Amniotic epithelial cell (primary cell): ENCODE data around the gene KRTAP10-3.

ENCODE experiments used
- DNase-seq: peaks from one replicate; pipeline ENCODE4 v3.0.0-alpha.2; 2010; ENCODE audit warnings: low read depth

KRTAP10-3 gene

DNA sequence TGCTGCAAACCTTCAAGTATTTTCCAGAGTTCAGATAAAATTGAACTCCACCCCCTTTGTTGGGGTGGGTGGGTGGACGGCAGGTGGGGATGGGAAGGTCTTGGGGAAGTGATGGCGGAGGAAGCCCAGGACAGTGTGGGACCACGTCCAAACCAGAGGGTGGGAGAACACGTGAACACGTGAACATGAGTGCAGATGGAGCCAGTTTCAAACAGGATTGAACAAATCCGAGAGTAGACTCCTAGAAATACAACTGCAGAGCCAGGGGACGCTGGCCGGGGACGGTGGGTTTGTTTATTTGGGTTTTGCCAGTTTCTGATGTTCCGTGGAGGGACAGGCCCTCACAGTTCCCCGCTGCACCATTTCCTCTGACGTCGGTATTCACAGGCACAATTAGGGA is 10.2 kb downstream of the KRTAP10-3 start:
- no peak for DNase-seq

DNA sequence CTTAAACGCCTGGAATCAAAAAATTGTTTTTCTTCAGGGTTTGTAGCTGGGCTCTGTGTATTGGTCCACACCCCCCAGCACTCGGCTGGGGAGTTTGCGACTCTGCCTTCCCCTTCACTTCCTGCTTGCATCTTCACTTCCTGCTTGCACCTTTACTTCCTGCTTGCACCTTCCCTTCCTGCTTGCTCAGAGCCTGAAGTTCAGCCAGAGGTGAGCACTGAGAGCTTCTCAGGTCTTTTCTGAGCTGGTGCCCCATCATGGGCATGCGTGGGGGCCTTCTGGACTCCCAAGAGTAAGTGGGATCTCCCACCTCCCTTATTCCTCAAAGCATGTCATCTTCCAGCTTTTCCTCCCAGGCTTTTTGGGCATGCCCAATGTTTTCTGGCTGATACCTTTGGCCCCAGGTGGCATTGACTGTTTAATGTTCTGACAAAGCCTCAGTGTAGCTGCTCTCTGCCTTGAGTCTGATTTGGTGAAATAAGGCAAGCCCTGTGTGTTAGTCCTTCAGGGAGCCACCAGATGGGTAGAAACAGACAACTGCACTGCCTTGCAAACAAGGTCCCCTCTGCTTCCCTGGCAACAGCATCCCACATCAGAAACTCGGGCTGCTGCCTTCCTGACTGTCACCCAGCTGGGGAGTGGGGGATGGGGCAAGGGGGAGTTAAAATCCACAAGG is 10.8 kb downstream of the KRTAP10-3 start:
- no peak for DNase-seq

DNA sequence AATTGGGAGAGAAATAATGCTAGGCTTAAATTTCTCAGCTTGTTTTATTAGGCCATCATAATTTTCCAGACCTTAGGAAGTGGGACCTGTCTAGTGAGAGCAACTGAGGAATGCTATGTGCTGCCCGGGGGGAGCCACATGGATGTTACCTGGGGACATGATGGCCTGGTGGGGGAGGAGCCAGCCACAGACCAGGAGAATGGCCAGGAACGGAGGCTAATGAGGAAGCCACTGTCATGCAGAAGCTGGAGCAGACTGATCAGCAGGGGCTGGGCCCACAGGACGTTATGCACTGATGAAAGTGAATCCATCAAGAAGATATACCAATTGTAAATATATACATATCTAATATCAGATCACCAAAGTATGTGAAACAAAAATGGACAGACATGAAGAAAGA is 14.0 kb downstream of the KRTAP10-3 start:
- DNase-seq = no peak

DNA sequence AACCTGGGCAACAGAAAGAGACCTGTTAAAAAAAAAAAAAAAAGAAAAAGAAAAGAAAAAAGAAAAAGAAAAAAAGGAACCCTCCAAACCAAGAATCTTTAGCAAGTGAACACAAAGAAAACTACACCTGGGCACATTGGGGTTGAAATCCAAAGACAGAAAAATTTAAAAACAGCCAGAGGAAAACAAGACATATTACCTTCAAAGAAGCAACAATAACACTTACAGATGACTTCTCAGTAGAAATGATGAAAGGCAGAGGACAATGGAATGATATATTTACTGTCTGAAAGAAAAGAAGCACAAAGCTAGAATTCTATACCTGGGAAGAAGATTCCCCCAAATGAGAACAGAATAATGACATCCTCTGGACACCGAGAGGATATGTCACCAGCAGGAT is 15.9 kb downstream of the KRTAP10-3 start:
- no peak for DNase-seq

DNA sequence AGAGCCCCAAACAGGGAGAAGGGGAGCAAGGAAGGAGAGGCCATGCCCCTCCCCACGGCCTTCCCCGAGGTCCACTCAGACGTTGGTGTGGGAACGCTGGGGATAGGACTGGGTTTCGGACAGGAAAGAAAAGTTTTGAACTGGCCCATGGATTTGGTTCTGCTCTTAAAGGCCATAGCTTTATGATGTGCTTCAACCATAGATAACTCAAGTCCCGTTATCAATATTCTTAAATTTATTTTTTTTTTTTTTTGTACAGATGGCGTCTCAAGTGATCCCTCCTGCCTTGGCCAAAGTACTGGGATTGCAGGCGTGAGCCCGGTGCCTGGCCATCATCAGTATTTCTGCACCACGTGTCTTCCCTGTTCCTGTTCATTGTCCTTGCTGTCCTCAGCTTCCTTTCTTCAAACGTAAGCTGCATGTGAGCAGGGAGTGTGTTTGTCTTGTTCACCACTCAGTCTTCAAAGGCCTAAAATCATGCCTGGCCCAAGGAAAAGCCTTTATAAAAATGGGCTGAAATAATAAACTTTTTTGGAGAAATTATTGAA is 17.8 kb downstream of the KRTAP10-3 start:
- no peak for DNase-seq

DNA sequence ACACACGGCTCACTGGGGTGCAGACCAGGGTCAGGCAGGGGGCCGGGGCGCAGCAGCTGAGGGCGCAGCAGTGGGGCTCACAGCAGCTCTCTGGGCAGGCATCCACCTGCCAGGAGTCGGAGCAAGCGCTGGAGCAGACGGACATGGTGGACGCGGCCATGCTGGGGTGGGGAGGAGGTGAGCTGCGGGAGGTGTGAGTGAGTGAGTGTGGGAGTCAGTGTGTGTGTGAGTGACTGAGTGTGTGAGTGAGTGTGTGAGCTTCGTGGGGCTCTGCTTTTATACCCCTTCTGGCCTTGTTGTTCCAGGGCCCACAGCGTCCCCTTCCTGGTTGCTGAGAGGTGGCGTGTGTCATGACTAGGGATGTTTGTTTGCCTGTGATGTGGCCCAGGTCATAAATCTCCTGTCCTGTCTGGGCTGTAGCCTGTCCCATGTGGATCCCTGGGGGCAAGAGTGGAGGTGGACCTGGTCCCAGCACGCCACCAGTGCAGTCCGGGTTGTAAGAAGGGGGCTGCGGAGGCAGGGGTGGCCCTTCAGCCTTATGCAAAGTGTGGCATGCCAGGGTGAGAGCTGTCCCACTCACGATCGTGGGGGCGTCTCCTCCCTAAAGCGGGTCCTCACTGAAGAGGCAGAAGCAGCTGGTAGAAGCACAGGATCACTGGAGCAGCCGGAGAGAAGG is 18.5 kb downstream of the KRTAP10-3 start, which contains the start of gene KRTAP10-1:
KRTAP10-1 (minus strand) TSS at position 205 of the 676 bp plus-strand sequence; CDS start at position 160, 45 bp downstream.
- DNase-seq = no peak

DNA sequence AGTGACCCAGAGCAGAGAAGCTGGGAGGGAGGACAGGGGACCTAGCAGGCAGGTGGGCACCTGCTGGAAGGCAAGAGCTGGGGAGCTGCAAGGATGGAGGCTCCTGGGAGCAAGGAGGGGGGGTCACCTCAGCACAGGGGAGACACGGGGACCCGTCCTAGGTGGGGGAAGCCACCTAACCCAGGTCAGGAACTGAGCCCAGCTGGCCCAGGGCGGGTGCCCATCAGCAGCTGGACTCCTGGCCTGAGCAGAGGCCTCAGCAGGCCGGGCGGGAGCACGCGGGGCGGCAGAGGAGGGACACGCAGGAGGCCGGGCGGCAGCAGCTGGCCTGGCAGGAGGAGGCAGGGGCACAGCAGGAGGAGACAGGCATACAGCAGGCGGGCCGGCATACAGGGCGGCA is 19.5 kb downstream of the KRTAP10-3 start:
- no peak for DNase-seq

DNA sequence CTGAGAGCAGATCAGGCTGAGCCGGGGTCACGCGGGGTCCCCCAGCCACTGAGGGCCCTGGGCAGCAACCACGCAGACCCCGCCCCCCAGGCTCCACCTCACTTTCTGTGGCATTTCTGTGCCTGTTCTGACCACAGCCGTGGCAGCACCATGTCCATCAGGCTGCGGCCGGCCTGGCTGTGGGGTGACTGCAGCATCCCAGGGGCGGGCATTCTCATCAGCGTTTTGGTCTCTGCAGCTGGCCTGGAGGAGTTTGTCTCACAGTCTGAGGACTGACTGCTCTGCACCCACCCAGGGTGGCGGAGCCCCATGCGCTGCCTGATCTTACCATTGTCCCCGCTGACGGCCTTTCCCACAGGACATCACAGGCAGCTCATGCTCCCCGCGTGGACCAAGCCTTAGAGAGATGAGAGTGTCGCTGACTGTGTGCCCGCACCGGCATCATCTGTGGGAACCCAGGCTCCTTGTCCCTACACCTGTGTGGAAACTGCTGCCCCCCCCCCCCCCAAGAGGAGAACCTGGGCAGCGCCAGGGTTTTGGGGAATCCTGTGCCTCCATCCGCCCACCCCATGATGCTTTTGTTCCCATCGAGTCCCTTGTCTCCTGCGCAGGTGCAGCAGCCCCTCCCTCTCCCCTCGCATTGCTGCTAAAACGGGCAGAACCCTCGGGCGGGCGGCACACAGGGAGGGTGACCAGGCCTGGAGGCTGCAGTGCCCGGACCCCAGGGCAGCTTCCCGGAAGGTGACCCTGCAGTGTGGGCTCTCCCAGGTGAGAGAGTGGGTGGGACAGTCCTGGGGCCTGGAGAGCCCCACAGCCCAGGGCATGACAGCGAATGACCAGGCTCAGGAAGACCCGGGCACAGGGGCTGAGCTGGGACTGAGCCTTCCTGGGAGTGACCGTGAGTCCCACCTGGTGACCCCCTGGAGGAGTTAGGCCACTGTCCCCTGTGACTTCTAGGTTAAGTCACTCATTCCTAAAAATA is 20.4 kb downstream of the KRTAP10-3 start:
- no peak for DNase-seq

DNA sequence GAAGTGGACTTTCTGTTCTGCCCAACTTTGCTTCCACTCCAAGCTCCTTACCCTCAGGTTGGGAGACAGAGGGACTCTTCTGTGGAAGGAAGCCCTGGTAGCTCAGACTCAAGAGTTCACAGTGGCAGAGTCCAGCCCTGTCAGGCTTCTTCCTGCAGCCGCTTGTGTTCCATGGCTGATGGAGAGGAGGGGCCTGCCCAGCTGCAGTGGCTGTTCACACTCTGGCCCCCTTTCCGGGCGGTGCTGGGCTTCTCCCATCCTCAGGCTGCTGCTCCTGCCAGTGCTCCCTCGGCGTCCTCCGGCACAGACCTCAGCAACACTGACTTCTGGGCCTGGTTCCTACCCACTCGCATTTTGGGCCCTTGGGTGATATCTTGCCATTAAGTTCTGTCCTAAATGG is 22.6 kb downstream of the KRTAP10-3 start:
- DNase-seq = no peak

DNA sequence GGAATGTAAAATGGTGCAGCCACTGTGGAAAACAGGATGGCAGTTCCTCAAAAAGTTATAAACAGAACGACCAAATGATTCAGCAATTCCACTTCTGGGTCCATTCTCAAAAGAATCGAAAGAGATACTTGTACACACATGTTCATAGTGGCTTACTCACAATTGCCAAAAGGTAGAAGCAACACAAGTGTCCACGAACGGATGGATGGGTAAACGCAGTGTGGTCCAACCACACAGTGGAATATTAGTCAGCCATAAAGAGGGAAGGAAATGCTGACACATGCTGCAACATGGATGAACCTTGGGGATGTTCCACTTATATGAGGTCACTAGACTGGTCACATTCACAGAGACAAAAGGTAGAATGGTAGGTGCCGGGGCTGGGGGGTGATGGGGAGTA is 23.9 kb downstream of the KRTAP10-3 start:
- no peak for DNase-seq

DNA sequence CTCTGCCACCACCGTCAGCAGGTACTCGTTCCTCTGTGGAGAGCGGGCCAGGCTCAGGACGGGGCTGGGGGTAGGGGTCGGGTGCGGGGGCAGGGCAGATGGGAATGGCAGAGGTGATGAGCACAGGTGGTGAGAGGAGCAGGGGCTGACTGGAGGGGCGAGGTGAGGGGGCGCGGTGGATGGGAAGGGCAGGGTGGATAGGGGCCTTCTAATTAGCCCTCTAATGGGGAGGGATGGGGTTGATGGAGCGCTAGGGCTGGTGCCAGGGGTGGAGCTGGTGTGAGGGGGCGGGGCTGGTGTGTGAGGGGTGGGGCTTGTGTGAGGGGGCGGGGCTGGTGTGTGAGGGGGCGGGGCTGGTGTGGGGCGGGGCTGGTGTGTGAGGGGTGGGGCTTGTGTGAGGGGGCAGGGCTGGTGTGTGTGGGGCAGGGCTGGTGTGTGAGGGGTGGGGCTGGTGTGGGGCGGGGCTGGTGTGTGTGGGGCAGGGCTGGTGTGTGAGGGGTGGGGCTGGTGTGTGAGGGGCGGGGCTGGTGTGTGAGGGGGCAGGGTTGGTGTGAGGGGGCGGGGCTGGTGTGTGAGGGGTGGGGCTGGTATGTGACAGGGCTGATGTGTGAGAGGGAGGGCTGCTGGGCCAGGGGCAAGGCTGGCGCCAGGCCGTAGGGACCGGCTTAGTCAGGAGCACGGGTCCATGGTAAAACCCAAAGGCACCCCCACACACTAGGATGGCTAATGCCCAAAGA is 24.5 kb downstream of the KRTAP10-3 start:
- no peak for DNase-seq

DNA sequence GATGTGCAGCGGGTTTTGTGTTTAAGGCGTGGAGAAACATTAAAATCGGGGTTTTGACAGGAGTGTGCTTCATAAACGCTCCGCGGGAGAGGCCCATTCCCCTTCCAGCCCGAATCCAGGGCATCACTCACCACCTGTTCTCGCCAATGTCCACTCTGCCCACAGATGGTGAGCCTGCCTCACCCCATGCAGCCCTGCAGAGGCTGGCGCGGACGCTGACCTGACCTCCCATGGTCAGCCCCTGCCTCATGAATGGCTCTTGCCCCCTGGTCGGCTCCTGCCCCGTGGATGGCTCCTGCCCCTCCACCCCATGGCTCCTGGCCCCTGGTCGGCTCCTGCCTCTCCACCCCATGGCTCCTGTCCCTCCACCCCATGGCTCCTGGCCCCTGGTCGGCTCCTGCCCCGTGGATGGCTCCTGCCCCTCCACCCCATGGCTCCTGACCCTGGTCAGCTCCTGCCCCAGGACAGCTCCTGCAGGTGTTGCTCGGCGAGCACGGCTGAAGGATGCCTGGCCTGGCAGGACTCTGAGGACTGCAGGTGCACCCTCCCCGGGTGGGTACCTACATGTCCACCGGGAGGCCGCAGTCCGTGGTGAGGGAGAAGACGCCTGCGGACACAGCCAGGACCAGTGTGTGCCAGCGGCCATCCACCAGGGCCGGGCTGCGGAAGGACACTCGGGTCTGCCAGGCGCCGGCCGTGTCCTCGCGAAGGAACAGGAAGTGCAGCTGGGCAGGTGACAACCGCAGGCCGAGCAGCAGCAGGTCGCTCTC is 25.3 kb downstream of the KRTAP10-3 start:
- DNase-seq = no peak

DNA sequence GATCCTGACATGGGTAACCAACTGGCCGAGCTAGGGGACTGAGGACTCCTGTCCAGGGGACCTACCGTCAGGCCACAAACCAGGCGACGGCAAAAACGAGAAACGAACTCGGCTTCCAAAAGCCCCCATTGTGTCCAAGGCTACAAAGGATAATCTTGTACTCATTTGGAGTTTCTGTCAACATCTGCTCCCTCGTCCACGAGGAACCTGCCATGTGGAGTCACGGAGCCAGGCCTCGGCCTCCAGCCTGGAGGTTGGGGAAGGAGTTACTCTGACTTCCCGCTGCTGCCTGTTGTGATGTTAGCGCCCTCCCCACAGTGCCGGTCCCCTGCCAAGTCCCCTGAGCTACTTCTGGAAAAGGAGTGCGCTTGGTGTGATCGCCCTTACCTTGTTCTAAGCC is 25.9 kb downstream of the KRTAP10-3 start:
- DNase-seq = no peak

DNA sequence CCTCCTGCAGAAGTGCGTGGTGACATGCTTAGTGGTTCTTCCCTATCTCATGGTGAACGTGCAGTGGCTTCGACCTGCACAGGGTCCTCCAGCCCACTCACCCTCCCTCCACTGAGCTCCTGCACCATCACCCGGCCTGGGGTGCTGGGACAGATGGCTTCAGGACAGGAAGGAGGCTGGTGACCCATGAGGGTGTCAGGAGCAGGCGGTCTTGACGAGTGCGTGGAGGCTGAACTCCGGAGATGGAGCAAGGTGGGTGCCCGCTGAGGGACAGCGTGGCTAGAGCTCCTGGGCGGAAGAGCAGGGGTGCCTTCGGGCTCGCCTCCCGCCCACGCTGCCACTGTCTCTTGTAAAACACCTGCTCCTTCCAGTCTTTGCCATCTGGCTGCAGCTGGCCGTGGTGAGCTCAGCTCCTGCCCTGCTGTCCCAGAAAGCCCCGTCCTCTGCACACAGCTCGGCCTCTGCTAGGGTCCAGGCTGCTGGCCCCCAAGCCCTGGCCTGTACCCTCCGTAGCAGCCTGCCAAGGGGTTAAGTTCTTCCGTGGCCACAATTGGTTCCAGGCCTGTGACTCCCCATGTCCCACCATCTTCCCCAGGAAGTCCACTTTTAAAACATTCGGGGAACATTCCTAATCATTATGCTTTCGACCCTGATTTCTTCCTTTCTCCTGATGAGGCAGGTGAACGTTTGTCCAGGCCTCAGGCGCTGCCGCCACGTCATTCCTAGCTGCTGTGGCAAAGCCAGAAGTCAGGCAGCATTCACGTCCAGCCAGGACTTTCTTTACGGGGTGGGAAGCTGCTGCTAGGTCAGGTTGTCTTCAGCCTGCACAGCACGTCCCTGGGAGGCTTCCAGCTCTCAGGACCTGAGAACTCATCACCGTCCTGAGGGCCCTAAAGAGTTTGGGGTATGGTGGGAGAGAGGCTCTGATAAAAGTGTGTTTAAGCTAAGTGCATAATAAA is 26.7 kb downstream of the KRTAP10-3 start:
- no peak for DNase-seq

DNA sequence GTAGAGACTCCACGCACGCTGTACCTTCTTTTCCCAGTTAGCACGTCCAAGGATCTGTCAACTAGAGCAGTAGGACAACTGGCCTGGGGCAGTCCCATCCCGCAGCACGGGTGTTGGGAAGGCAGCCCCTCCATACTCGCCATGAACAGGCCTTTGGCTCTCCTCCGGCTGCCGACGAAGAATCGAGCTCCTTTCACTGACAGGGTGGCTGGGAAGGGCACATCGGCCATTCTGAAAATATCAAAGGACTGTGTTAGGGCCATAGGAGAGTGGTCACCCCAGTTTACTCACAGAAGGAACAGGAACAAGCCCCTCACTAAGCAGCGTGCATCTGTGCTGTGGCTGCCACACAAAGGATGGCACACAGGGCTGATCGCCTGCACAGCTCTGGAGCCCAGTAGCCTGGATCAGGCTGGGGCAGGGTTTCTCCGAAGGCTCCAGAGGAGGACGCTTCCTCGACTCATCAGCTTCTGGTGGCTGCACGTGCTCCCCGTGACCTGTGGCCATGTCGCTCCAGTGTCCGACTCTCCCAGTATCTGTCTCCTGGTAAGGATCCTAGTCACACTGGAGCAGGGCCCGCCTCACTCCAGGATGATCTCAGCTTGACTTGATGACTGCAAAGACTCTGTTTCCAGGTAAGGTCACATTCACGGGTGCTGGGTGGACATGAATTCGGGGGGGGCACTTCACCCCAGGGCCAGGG is 27.5 kb downstream of the KRTAP10-3 start:
- DNase-seq = no peak

DNA sequence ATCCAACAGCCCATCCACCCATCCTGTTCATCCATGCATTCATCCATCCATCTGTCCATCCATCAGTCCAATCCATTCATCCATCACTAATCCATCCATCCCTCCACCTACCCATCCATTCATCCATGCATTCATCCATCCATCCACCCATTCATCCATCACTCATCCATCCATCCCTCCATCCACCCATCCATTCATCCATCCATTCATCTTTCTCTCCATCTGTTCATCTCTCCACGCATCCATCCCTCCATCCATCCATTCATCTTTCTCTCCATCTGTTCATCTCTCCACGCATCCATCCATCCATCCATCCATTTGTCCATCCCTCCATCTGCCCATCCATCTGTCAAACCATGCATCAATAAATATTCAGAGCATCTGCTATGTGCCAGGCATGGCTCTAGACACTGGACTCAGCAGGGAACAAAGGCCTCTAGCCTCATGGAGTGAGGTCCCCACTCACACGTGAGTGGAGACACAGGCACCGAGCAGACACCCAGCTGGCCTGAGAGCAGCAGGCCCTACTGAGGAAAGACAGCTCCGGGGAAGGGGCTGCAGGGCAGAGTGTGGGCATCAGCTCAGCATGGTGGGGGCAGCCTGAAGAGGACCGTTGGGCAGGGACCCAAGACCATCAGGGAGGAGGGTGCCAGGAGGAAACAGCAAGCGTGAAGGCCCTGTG is 28.2 kb downstream of the KRTAP10-3 start:
- DNase-seq = no peak

DNA sequence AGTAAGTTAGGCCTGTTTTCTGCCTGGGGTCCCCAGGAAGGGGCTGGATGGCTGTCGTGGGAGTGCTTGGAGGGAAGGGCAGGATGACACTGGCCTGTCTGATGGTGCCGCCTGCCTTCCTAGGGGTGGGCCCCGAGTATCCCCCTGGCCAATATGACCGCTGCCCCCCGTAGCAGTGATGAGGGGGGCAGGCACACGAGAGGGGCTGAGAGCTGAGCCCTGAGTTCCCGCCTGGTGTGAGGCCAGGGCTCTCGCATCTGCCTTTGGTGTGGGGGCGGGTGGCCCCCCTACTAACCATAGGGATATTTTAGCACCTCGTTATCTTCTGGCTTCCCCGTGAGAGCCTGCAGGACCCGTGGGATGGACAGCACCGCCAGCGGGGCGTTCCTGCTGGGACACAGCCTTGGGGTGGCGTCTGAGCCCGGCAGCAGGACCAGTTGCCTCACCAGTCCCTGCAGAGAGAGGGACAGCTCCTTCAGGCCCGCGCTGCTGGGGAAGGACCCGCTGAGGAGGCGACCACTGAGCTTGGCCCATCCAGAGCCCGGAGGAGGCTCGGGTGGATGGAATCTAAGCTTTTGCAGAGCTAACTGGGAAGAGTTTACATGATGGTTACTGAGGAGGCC is 29.0 kb downstream of the KRTAP10-3 start:
- no peak for DNase-seq

DNA sequence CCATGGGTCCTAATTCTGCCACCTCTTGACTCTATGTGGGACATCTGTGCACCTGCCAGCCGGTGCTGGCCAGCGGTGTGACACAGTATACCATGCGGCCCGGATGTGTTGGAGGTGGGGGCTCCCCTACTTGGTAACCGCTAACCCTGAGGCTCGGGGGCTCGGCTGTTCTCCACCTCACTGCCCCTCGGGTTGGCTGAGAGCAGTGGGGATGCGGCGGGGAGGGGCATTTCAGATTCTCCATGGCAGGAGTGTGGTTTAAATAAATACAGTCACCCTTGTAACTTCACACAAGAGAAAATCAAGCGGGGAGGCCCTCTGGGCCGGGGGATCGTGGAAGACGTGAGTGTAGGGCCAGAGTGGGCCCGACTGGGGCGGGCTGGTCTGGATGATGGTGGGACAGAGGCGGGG is 29.6 kb downstream of the KRTAP10-3 start:
- DNase-seq = no peak
